ENCODE results near the gene PDILT.
"Not testable (repeated sequence)": the region's sequence is repeated elsewhere in the genome, so short reads cannot be mapped to it uniquely, and the experiment has no call there.

The PDILT gene

DNA sequence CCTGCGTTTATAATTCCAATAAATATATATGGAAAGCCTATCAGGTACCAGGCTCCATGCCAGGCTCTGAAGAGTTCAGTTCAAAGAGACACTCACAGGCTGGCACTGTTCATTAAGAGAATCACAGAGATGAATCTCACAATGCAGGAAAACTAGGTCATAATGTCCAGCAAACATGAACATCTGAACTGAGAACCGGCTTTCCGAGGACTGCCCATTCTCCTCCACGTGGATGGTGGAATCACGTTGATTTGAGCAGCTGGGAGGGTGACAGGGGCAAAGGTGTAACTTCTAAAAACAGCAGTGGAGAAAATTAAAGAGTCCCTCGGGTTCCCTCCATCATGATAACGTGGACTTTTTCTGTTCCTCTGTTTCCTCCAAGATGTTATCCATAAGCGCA lies 87.4 kb downstream of the PDILT start:
- Histone ChIP-seq H3K4me3 (no peak overlapping the region), H3K27ac (no peak overlapping the region)
- DNase-seq (ENCODE audit: low spot score) = no peak
- TF ChIP-seq, protein P1, sequence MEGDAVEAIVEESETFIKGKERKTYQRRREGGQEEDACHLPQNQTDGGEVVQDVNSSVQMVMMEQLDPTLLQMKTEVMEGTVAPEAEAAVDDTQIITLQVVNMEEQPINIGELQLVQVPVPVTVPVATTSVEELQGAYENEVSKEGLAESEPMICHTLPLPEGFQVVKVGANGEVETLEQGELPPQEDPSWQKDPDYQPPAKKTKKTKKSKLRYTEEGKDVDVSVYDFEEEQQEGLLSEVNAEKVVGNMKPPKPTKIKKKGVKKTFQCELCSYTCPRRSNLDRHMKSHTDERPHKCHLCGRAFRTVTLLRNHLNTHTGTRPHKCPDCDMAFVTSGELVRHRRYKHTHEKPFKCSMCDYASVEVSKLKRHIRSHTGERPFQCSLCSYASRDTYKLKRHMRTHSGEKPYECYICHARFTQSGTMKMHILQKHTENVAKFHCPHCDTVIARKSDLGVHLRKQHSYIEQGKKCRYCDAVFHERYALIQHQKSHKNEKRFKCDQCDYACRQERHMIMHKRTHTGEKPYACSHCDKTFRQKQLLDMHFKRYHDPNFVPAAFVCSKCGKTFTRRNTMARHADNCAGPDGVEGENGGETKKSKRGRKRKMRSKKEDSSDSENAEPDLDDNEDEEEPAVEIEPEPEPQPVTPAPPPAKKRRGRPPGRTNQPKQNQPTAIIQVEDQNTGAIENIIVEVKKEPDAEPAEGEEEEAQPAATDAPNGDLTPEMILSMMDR (IDR thresholded peaks at IDR 0.05) = no peak

DNA sequence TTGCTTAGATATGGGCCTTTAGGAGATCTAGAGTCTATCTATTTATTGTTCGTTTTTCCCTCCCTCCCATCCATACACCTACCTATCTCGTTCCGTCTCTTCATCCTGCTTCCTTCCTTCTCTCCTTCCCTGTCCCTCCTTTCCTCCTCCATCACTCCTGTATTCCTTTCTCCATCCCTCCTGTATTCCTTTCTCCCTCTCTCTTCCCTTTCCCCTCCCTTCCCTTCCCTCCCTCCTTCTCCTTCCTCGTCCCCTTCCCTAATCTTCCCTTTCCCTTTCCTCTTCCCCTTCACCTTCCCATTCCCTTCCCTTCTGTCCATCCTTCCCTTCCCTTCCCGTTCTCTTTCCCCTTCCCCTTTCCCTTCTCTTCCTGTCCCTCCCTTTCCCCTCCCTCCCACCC lies 87.8 kb downstream of the PDILT start:
- no peak overlapping the region for H3K4me3 ChIP-seq
- no peak for DNase-seq (ENCODE audit: low spot score)
- TF ChIP-seq, protein P1 (IDR thresholded peaks at IDR 0.05) = no peak
- H3K27ac ChIP-seq = no peak overlapping the region

DNA sequence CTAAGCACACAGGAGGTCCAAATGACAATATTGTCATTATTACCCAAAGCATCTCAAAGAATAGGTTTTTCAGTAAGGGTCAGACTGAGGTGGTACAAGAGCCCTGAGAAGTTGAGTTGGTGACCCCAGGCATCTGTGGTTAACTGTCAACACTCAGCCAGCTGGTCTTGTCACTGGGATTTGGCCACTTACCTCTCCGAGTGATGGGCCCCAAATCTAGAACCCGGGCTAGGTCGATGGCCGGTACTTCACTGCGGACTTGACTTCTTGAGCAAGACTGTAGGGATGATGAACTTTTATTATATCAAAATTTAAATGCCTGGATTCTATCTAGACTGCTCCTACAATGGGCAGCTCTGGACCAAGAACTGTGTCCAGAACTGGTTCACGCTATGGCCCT lies 88.8 kb downstream of the PDILT start:
- Histone ChIP-seq H3K27ac (no peak overlapping the region), H3K4me3 (no peak overlapping the region)
- TF ChIP-seq, protein P1 (IDR thresholded peaks at IDR 0.05) = no peak
- DNase-seq (ENCODE audit: low spot score) = no peak

DNA sequence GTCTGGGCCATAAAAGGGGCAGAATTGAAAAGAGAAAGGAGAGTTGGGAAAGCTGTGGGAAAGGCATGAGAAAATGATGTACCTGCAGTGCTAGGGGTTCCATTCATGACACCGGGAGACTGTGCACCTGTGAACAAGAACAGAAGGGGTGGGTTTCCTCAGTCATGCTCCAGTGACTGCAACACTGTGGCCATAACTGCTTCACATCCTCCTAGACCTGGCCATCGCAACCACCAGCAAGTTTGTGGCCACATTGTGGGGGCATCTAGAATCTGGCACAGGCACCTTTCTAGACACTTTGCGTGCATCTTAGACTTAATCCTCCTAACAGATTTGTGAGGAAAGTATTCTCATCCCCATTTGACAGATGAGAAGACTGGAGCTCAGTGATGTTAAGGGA lies 90.0 kb downstream of the PDILT start:
- no peak for DNase-seq (ENCODE audit: low spot score)

DNA sequence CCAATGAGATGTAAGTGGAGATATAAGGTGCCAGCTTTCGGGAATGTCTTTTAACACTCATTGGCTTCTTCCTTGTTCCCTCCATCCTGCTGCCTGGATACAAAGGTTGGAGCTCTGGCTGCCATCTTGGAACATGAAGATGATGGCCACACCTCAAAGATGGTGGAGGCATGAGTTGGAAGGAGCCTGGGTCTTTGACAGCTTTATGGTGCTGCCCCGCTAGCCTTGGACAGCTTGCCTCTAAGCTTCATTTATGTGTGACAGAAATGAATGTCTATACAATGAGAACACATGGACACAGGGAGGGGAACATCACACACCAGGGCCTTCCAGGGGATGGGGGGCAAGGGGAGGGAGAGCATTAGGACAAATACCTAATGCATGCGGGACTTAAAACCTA lies 90.8 kb downstream of the PDILT start:
- Histone ChIP-seq H3K27ac (no peak overlapping the region), H3K4me3 (no peak overlapping the region)
- DNase-seq (ENCODE audit: low spot score) = no peak
- TF ChIP-seq, protein P1 (IDR thresholded peaks at IDR 0.05) = no peak

More for the DNA sequence above, 90.0 kb downstream of the PDILT start:
- Histone ChIP-seq H3K27ac (no peak overlapping the region), H3K4me3 (no peak overlapping the region)
- TF ChIP-seq, protein P1 (IDR thresholded peaks at IDR 0.05) = no peak

DNA sequence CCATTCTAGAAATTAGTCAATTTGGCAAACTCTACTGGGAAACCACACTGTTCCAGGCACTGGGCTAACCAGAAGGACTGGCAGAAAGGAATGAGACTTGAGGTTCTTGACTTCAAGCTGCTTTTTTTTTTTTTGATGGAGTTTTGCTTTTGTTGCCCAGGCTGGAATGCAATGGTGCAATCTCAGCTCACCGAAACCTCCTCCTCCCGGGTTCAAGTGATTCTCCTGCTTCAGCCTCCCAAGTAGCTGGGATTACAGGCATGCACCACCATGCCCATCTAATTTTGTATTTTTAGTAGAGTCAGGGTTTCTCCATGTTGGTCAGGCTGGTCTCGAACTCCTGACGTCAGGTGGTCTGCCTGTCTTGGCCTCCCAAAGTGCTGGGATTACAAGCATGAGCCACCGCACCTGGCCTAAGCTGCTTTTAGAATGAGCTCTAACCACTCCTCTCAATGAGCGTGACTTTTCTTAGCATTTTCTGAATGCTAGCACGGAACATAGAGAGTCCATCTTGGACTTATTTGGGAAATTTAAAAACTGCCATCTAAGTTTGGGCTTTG lies 91.9 kb downstream of the PDILT start:
- not testable (repeated sequence) for H3K27ac ChIP-seq

DNA sequence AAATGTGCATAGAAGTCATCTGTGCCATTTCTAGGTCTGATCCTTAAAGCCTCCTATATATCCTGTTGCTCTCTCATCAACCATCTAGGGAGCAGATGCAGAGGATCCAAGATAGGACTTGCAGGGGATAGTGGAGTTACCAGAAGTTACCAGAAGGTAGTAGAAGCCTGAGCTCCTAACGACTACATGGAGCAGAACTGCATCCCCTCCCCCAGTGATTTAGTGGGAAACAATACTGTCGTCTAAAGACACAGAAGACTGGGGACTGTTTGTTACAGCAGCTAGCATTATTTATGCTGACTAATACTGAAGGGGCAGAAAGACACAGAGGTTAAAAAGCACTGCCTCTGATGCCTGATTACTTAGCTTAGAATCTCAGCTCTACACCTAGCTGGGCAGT lies 93.0 kb downstream of the PDILT start:
- TF ChIP-seq, protein P1 (IDR thresholded peaks at IDR 0.05) = no peak

More for the DNA sequence above, 91.9 kb downstream of the PDILT start:
- not testable (repeated sequence) for DNase-seq (ENCODE audit: low spot score); H3K4me3 ChIP-seq

More for the DNA sequence above, 93.0 kb downstream of the PDILT start:
- DNase-seq (ENCODE audit: low spot score) = no peak
- no peak overlapping the region for H3K4me3 ChIP-seq
- no peak overlapping the region for H3K27ac ChIP-seq

Data from coronary artery (tissue), 2 donors.